Activated T-cell treated with anti-CD3 and anti-CD28 coated beads, Interleukin-2, amount 50 U/mL, for 24 hours (primary cell): ENCODE results near the gene S100A1.
A peak's percentile ranks its signal among the peaks of the same experiment; 100 is the strongest.

Experiments used
- DNase-seq: peaks from one replicate; pipeline ENCODE4 v3.0.0-alpha.2; 2020
- H3K27ac Mint-ChIP-seq: 2 replicates; pipeline ENCODE4 v1.8.0; 2020; ENCODE audit warnings: mild to moderate bottlenecking, mixed read lengths
- H3K27me3 Mint-ChIP-seq: 2 replicates; pipeline ENCODE4 v1.8.0; 2020; ENCODE audit warnings: mixed read lengths
- H3K36me3 Mint-ChIP-seq: 2 replicates; pipeline ENCODE4 v1.8.0; 2020; ENCODE audit warnings: low read depth, mixed read lengths
- H3K4me1 Mint-ChIP-seq: 2 replicates; pipeline ENCODE4 v1.8.0; 2020; ENCODE audit warnings: low read depth, mixed read lengths
- H3K4me3 Mint-ChIP-seq: 2 replicates; pipeline ENCODE4 v1.8.0; 2020; ENCODE audit warnings: mild to moderate bottlenecking, moderate library complexity, mixed read lengths
- H3K9me3 Mint-ChIP-seq: 2 replicates; pipeline ENCODE4 v1.8.0; 2020; ENCODE audit warnings: mixed read lengths

The S100A1 gene

DNA sequence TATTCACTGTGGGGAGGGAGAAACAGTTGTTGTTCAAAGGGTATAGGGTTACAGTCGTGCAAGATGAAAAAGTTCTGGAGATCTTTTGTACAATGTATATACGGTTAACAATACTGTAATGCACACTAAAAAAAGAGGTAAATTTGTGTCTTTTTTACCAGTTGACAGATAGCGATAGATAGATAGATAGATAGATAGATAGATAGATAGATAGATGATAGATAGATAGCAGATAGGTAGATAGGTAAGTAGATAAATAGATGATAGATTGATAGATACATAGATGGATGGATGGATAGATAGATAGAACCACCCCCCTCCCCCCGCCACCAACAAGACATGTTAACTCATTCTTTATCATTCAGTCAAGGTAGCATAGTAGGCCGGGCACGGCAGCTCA lies 25.5 kb upstream of the S100A1 start:
- H3K4me3 Mint-ChIP-seq = no peak overlapping the region
- H3K4me1 Mint-ChIP-seq = peaks cover 15% of the 10 kb centered on the region
- H3K36me3 Mint-ChIP-seq = no peaks in the 10 kb centered on the region
- H3K9me3 Mint-ChIP-seq = no peaks in the 10 kb centered on the region
- H3K27me3 Mint-ChIP-seq = no peaks in the 10 kb centered on the region
- H3K27ac Mint-ChIP-seq = no peak overlapping the region
- DNase-seq = no peak

DNA sequence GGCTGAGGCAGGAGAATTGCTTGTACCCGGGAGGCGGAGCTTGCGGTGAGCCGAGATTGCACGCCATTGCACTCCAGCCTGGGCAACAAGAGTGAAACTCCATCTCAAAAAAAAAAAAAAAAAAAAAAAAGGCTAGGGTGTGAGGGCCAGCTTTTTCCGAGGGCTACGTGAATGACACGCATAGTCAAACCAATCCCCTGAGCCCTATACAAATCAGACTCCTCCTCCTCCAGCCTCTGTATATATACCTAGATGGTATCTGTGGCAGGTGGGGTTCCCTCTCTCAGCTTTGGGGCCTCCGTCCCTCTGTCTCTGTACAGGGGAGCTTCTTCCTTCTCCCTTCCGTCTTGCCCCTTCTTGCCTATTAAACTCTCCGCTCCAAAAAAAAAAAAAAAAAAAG lies 22.0 kb upstream of the S100A1 start:
- Mint-ChIP-seq H3K4me1 (peaks cover 6% of the 10 kb centered on the region), H3K27me3 (no peaks in the 10 kb centered on the region), H3K36me3 (no peaks in the 10 kb centered on the region), H3K4me3 (no peak overlapping the region), H3K9me3 (no peaks in the 10 kb centered on the region), H3K27ac (no peak overlapping the region)
- DNase-seq = no peak

DNA sequence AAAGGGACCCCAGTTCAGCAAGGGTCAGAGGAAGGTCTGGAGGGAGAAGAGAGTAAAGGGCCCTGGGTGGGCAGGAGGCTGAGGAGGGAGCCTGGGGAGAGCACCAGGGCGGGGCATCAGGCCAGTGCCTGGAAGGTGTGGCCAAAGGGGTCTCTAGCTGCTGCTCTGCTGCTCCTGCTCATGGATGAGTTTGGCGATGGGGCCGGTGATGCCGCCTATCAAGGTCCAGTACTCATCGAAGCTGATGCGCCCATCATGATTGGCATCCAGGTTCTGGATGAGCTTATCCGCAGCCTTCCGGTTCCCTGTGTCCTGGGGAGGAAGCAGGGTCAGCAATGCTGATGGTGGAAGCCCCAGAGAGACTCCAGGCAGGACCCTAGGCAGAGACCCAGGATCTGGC lies 20.9 kb upstream of the S100A1 start:
- H3K27me3 Mint-ChIP-seq = no peaks in the 10 kb centered on the region
- no peaks in the 10 kb centered on the region for H3K36me3 Mint-ChIP-seq
- no peak for DNase-seq
- no peak overlapping the region for H3K4me3 Mint-ChIP-seq
- no peak overlapping the region for H3K27ac Mint-ChIP-seq
- no peaks in the 10 kb centered on the region for H3K9me3 Mint-ChIP-seq
- peaks cover 2% of the 10 kb centered on the region for H3K4me1 Mint-ChIP-seq

DNA sequence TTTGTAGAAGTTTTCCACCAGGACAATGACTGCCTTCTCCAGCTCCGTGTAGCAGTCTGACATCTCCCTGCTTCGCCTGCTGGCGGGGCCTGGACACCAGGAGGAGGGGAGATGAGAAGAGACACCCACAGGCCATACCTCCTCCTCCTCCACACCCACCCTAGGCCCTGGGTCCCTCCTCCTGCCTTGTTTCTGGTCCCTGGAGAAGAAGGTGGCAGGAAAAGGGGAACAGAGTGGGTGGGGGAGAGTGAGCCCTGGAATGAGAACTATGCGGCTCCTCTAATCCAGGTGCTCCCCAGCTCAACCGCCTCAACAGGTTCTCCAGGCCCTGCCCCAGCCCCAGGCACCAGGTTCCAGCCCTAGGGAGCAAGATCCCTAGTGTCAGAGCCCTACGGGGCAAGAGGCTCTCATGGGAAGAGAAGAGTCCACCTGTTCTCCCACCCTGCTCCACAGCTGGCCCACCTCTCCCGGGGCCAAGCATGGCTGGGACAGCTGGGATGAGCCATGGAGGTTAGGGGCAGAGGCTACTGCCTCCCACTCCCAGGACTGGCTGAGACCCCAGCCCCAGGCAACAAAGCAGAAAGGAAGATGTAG lies 20.0 kb upstream of the S100A1 start:
- Mint-ChIP-seq H3K9me3 (no peaks in the 10 kb centered on the region), H3K27ac (no peak overlapping the region), H3K36me3 (no peaks in the 10 kb centered on the region), H3K4me3 (no peak overlapping the region), H3K27me3 (no peaks in the 10 kb centered on the region), H3K4me1 (no peaks in the 10 kb centered on the region)
- DNase-seq = no peak

DNA sequence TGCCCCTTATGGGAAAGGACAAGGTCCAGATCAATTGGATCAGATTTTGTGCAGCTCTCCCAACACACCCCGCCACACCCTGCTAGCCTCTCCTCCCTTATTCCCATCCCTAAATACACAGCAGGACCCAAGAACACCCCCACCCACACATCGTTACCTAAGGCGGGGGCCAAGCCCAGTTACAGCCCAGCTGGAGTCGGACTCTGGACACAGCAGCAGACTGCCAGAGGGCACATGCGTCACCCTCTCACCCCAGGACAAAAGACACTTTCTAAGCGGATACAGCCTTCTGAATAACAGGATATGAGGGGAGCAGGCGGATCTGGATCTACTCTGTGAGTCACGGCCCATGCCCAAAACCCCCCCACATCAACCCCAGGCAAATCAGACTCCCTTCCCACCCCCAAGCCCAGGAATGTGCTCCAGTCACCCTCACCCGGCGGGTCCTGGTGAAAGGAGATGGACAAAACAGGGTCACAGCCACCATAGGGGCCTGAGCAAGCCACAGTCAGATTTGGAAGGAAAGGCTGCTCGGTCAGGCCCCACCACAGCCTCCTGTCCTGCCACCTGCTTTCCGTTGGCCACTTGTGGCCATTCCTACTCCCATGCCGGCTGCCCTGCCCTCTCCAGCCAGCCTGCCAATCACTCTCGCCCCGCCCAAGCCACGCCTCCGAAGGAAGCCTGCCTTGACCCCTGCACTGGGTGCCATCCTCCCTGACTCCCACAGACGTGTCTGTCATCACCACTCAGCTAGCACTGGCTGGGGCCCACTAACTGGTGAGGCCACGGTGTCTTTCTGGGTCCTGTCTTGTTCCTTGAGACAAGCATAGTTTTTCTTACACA lies 19.3 kb upstream of the S100A1 start:
- DNase-seq = no peak
- H3K36me3 Mint-ChIP-seq = no peaks in the 10 kb centered on the region
- no peak overlapping the region for H3K27ac Mint-ChIP-seq

DNA sequence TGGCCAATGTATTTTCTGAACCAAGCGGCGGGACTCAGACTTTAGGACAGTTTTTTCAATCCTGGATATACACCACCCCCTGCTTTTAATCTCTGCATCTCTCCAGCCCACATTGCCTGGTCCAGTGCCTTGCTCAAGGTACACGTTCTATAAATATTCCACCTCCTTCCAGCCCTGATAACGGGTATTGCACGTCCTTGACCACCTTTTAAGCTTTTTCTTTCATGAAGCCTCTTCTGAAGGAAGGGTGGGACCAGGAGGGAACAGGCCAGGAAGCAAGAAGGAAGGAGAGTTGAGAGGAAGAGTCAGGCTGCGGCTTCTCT lies 18.7 kb upstream of the S100A1 start:
- Mint-ChIP-seq H3K4me1 (no peaks in the 10 kb centered on the region), H3K27me3 (no peaks in the 10 kb centered on the region), H3K36me3 (no peaks in the 10 kb centered on the region), H3K4me3 (no peak overlapping the region), H3K9me3 (no peaks in the 10 kb centered on the region), H3K27ac (no peak overlapping the region)
- DNase-seq = no peak

More for the DNA sequence above, 19.3 kb upstream of the S100A1 start:
- H3K27me3 Mint-ChIP-seq = no peaks in the 10 kb centered on the region
- H3K4me1 Mint-ChIP-seq = no peaks in the 10 kb centered on the region
- H3K9me3 Mint-ChIP-seq = no peaks in the 10 kb centered on the region
- no peak overlapping the region for H3K4me3 Mint-ChIP-seq

DNA sequence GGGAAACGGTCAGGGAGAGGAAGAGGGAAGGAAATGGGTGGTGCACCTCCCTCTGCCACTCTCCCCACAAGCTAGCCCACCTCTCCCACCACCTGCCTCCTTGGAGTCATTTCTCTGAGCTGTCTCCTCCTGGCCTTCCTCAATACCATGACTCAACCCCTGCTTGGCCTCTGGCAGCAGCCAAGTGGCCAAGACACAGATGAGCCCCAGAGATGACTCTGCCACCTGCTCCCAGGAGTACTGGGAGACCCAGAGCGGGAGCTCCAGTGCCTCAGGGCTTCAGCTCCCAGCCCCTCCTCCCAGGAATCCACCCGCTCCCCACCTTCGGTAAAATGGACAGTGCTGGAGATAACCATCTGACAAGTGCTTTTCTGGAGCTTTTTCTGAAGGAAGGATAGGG lies 17.9 kb upstream of the S100A1 start:
- Mint-ChIP-seq H3K27me3 (no peaks in the 10 kb centered on the region), H3K27ac (peak overlapping the region; percentile 55), H3K4me1 (no peaks in the 10 kb centered on the region), H3K36me3 (no peaks in the 10 kb centered on the region), H3K9me3 (no peaks in the 10 kb centered on the region), H3K4me3 (no peak overlapping the region)
- DNase-seq = no peak

DNA sequence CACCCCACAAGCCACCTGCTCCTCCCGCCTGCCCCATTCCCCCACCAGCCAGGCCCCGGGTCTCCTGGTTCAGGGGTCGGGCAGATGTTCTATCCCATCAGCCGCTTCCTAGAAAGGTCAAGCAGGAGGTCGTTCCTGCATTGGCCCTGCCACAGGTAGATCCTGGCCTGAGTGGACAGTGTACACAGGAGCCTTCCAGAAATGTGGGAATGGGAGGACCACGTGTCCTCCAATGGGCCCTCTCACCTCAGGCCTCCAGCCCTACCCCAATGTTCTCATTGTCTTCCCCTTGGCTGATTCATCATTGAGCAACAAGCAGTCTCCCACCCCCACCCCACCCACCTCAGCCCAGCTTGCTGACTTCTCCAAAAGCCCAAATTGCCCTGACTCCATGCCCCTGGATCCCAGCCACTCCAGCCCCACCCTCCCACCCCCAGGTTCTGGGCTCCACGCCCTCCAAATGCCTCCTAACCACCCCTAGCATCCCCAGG lies 17.4 kb upstream of the S100A1 start:
- Mint-ChIP-seq H3K27ac (no peak overlapping the region), H3K4me3 (no peak overlapping the region), H3K27me3 (no peaks in the 10 kb centered on the region), H3K4me1 (peaks cover 2% of the 10 kb centered on the region), H3K9me3 (no peaks in the 10 kb centered on the region), H3K36me3 (no peaks in the 10 kb centered on the region)
- DNase-seq = no peak

DNA sequence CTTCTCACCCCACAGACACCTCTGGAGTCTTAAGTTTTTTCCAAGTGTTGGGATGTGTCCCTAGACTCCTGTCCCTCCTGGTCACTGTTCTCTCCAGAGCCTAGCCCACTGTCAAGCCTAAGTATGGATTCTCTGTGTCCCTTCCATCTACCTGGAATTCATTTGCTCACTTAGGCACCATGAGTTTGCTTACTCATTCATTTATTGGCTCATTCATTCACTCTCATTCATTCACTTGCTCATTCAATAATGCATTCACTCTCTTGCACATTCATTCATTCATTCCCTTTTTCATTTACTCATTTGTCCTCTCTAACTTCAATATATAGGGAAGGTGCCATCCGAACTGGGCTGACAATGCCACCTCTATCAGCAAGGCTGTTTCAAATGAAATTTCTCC lies 16.9 kb upstream of the S100A1 start:
- no peaks in the 10 kb centered on the region for H3K27me3 Mint-ChIP-seq
- H3K36me3 Mint-ChIP-seq = no peaks in the 10 kb centered on the region
- DNase-seq = no peak
- no peak overlapping the region for H3K4me3 Mint-ChIP-seq
- no peaks in the 10 kb centered on the region for H3K9me3 Mint-ChIP-seq
- H3K4me1 Mint-ChIP-seq = peaks cover 5% of the 10 kb centered on the region
- H3K27ac Mint-ChIP-seq = no peak overlapping the region

DNA sequence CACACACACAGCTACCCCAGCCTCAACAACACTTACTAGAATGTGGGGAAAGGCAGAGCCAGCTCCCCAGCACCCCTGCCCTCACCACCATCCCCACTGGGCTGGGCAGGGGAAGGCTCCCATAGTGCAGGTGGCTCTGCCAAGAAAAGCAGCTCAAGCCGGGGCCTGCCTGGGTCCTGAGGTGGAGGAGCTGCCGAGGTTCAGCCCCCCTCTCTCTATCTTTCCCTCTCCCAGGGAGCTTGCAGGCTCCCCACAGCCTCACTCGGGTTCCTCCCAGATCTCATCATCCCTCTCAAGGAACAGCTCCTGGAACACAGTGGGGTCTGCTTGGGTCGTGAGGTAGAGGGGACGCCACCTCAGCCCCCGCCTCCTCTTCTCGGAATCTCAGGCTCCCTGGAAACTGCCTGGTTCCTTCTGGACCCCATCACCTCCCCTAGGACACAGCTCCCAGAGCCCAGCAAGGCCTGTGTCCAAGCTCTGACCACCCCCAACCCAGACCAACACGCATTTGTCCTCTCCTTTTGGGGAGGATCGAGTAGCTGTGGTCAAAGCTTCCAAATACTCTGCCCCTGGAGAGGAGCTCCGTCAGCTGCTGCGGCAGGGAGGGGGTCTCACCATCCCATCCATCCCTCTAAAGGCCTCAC lies 16.0 kb upstream of the S100A1 start:
- H3K4me3 Mint-ChIP-seq = no peak overlapping the region
- peaks cover 10% of the 10 kb centered on the region for H3K4me1 Mint-ChIP-seq
- DNase-seq = no peak
- H3K27me3 Mint-ChIP-seq = no peaks in the 10 kb centered on the region
- H3K27ac Mint-ChIP-seq = no peak overlapping the region
- H3K36me3 Mint-ChIP-seq = no peaks in the 10 kb centered on the region
- H3K9me3 Mint-ChIP-seq = no peaks in the 10 kb centered on the region

DNA sequence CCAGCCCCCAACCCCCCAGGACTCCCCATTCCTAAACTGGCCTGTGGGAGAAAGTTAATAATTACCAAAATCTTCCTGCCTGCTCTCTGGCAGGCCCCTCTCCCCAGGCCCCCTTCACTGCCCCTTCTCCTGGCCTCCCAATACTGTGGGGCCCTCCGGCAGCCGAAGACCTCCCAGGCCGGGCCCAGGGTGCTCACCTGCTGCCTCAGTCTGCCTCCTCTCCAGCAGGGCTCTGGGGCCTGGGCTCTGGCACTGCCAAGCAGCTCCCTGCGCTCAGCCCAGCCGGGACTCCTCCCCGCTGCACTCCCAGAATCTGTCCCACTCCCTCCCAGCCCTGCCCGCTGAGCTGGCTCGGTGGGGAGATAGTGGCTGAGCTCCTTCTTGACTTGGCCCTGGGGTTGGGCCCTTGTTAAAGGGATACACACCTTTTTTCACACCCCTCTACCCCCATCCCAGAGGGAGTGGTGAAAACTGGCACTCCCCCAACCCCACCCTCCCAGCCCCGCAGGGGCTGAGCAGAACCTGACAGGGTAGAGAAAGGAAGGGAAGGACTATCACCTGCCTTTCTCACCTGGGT lies 15.4 kb upstream of the S100A1 start, which contains the start of gene S100A16:
TSS of gene S100A16 (minus strand) at position 383 of the 577 bp plus-strand sequence. CDS start 4,986 bp downstream, outside the sequence.
- no peaks in the 10 kb centered on the region for H3K36me3 Mint-ChIP-seq
- DNase-seq = no peak
- H3K9me3 Mint-ChIP-seq = no peaks in the 10 kb centered on the region
- H3K4me1 Mint-ChIP-seq = peaks cover 16% of the 10 kb centered on the region
- H3K27me3 Mint-ChIP-seq = no peaks in the 10 kb centered on the region
- H3K27ac Mint-ChIP-seq = no peak within 1 kb of the TSS
- no peak within 1 kb of the TSS for H3K4me3 Mint-ChIP-seq

DNA sequence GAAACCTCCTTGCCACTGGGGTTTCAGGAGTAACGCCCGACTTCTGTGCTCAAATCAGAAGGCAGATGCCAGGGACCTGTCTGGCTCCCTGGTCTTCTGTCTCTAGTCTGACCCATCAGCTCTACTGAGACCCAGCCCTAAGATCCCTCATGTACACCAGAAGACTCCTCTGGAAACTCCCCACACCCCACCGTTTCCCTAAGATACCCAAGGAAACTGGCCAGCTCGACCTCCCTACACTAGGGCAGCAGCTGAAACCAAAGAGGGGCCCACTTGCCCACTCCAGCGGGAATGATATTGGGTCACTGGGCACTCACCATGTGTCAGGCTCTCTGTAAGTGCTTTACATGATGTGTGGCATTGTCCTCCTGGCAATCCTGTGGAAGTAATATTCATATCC lies 14.8 kb upstream of the S100A1 start:
- no peak for DNase-seq
- Mint-ChIP-seq H3K4me1 (peaks cover 18% of the 10 kb centered on the region), H3K9me3 (no peaks in the 10 kb centered on the region), H3K36me3 (no peaks in the 10 kb centered on the region), H3K27ac (no peak overlapping the region), H3K27me3 (no peaks in the 10 kb centered on the region), H3K4me3 (no peak overlapping the region)

DNA sequence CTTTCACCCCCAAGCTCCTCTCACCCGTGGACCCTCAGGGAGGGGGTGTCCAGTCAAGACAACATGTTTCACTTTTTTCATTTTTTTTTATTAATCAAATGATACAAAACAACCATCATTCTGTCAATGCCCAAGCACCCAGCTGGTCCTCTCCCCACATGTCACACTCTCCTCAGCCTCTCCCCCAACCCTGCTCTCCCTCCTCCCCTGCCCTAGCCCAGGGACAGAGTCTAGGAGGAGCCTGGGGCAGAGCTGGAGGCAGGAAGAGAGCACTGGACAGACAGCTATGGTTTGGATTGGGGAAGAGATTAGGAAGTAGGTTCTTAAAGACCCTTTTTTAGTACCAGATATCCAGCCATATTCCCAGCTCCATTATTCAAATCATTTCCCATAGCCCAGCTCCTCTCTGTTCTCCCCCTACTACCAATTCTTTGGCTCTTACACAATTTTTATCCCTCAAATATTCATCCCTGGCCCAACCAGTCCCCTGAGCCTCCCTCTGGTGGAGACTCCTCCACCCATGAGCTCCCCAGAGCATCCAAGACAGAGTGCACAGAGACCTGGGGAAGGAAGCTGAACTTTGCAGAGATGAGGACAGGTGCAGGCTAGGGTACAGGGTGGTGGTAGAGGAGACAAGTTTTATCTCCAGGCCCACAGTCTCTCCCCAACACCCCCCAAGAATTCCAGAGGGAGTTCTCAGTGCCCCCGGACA lies 13.9 kb upstream of the S100A1 start:
- no peaks in the 10 kb centered on the region for H3K9me3 Mint-ChIP-seq
- no peak overlapping the region for H3K27ac Mint-ChIP-seq

DNA sequence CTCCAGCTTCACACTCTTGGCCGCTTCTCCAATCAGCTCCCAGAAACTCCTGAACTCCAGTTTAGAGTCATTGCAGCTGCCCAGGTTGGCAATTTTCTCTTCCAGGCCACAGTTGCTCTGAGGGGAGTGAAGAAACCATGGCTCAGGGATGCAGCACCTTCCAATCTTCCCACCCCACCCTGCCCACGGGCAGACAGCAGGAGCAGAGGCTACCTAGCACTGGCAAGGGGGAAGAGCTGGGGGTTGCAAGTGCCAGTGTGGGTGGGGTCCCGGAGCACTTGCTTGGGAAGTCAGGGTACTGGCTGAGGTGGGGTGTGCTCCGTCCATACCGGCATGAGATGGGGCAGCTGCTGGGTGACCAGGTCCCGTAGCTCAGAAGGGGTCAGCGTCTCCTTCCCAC lies 13.3 kb upstream of the S100A1 start:
- no peaks in the 10 kb centered on the region for H3K36me3 Mint-ChIP-seq
- no peaks in the 10 kb centered on the region for H3K9me3 Mint-ChIP-seq
- H3K27me3 Mint-ChIP-seq = no peaks in the 10 kb centered on the region
- DNase-seq = no peak
- peaks cover 18% of the 10 kb centered on the region for H3K4me1 Mint-ChIP-seq
- no peak overlapping the region for H3K4me3 Mint-ChIP-seq
- no peak overlapping the region for H3K27ac Mint-ChIP-seq

More for the DNA sequence above, 13.9 kb upstream of the S100A1 start:
- peaks cover 18% of the 10 kb centered on the region for H3K4me1 Mint-ChIP-seq
- H3K27me3 Mint-ChIP-seq = no peaks in the 10 kb centered on the region
- no peak overlapping the region for H3K4me3 Mint-ChIP-seq
- no peaks in the 10 kb centered on the region for H3K36me3 Mint-ChIP-seq
- DNase-seq = no peak
